ENCODE data around the gene MYCBP2. TPM values are rescaled to one million over a fixed set of nuclear protein-coding genes. Genes with fewer than 3 reads are reported as not detected.

MYCBP2 gene
- total RNA-seq, 1 experiment from 2014 or later = 31.2 TPM

GRCh38 chr13:77105051-77105450 is 221.8 kb downstream of the MYCBP2 start:
- no peak for DNase-seq (ENCODE audit: low read depth)

GRCh38 chr13:77099415-77099814 is 227.5 kb downstream of the MYCBP2 start:
- no peak for DNase-seq (ENCODE audit: low read depth)

- no peak for DNase-seq (ENCODE audit: low read depth)
Observed at GRCh38 chr13:77095288-77095687, 231.6 kb downstream of the MYCBP2 start.

GRCh38 chr13:77094773-77095172 is 232.1 kb downstream of the MYCBP2 start:
- DNase-seq (ENCODE audit: low read depth) = no peak

DNA sequence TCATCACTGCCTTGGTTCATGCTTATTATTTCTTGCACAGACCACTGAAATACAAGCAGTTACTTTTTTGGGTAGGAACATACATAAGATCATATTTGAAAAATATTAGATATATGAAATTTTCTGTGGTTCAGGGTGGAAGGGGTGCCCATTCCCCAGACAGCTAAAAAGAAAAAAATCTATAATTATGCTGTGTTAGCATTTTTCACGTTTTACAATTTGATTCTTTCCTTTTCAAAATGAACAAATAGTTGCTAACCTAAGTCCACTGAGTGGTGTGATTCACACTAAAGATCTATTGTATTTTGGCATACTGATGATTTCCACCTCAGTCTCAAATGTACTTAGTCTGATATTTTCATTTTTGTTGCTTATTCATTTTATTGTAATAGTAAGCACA is 233.2 kb downstream of the MYCBP2 start:
- DNase-seq (ENCODE audit: low read depth) = no peak

GRCh38 chr13:77084755-77085154 is 242.1 kb downstream of the MYCBP2 start:
- DNase-seq (ENCODE audit: low read depth) = no peak

GRCh38 chr13:77079902-77080413 is 246.9 kb downstream of the MYCBP2 start:
- no peak for DNase-seq (ENCODE audit: low read depth)

- DNase-seq (ENCODE audit: low read depth) = no peak
Observed at GRCh38 chr13:77067519-77067918, 259.4 kb downstream of the MYCBP2 start.

GRCh38 chr13:77065461-77066147 is 261.3 kb downstream of the MYCBP2 start:
- DNase-seq (ENCODE audit: low read depth) = no peak

- no peak for DNase-seq (ENCODE audit: low read depth)
Observed at GRCh38 chr13:77062097-77062496, 264.8 kb downstream of the MYCBP2 start.

DNA sequence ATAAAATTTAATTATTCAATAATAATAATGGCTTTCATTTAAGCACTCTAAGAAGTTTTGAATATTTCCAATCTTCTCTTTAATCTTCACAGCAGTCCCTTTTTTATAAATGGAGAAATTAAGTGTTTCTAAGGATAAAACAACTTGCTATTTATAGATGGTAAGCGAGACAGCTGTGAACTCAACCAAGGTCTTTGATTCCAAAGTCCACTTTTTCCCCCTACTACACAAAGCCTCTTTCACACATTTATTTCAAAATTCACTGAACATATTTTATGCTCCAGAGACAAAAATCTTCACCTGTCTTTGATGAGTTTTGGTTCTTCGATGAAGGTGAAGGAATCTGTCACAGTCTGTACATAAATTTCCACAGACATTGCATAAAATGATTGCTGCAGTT is 265.5 kb downstream of the MYCBP2 start:
- no peak for DNase-seq (ENCODE audit: low read depth)

GRCh38 chr13:77056886-77057285 is 270.0 kb downstream of the MYCBP2 start:
- no peak for DNase-seq (ENCODE audit: low read depth)

DNA sequence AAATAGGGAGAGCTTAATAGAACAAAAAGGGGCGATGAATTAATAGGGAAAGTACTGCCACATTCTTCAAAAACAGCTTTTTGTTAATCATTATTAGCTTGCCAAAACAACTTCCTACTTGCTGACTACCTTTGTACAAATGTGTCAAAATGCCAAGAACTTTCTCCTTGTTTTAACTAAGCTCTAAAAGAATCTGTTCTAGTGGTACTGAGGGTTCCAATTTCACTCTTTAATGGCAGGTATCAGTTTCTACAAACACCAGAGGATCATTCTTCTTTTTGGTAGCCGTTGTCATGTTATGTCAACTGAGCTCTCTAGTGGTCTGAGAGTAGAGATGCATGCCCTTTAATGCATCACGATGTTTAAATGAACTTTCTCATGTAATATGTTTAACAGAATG is 270.5 kb downstream of the MYCBP2 start:
- DNase-seq (ENCODE audit: low read depth) = no peak

DNA sequence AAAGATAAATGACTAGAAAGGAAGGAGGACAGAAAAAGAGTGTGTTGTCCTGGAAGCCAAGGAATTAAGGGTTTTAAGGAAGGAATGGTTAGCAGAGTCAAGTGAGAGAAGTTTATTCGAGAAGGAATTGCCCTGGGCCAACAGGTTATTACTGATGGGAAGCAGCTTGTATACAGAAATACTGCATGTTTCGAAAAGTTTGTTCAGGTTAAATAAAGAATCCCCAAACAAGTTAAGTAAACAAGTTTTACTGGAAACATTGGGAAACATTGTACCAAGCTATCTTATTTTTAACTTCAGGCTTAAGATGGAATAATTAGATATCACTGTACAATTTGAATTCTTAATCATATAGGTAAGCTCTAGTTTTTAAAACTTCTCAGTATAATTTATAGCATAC is 271.7 kb downstream of the MYCBP2 start:
- DNase-seq (ENCODE audit: low read depth) = no peak

GRCh38 chr13:77053192-77053591 is 273.7 kb downstream of the MYCBP2 start:
- no peak for DNase-seq (ENCODE audit: low read depth)

GRCh38 chr13:77048681-77049080 is 278.2 kb downstream of the MYCBP2 start:
- DNase-seq (ENCODE audit: low read depth) = no peak

- no peak for DNase-seq (ENCODE audit: low read depth)
Observed at GRCh38 chr13:77047649-77048343, 279.1 kb downstream of the MYCBP2 start.

DNA sequence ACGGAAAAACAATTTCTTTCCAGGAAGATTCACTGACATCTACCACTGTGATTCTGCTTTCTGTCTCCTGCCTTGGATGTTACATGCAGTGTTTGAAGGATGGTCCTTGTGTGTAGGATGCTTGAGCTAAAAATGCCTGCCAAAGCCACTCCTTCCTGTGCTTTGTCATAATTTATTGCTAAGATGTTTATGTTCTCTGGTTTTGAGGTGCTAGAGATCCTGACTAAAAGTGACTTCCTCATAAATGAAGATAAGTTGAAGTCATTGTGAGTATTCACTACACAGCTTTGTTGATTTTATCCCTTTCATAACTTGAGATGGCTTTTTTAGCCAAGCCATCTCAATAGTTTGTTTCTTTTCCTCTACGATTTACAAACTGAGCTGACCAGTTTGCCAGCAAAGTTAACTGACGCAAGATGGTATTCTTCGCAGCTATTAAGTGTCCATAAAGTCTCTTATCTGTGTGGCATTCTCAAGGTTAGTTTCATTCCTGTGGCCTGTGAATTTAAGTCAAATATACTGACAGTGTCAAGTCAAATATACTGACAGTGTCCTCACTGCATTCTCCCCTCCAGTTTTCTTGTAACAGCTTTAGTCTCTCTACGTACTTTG is 284.2 kb downstream of the MYCBP2 start:
- no peak for DNase-seq (ENCODE audit: low read depth)

GRCh38 chr13:77040835-77041234 is 286.1 kb downstream of the MYCBP2 start:
- DNase-seq (ENCODE audit: low read depth) = no peak

- DNase-seq (ENCODE audit: low read depth) = no peak
Observed at GRCh38 chr13:77040076-77040475, 286.8 kb downstream of the MYCBP2 start.

DNA sequence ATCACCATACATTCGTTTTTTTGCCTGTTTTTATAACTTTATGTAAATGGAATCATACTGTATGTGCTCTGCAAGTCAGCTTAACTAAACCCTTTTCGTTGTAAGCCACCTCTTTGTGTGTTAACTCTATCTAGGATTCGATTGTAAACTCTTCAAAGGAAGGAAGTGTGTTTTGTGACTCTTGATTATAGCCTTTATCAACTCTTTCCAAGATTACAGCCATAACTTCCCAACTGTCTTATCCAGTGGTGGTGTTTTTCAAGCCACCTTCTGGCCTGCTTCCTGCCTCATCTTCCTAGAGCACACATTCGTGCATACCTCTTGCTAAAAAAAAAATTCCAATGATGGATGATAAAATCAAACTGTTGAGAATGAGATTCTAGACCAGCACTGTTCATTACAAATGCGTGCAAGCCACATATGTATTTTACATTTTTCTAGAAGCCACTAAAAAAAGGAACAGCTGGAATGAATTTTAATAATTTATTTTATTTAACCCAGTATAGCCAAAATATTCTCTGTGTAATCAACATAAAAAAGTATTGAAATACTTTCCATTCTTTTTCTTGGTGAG is 287.9 kb downstream of the MYCBP2 start:
- no peak for DNase-seq (ENCODE audit: low read depth)

DNA sequence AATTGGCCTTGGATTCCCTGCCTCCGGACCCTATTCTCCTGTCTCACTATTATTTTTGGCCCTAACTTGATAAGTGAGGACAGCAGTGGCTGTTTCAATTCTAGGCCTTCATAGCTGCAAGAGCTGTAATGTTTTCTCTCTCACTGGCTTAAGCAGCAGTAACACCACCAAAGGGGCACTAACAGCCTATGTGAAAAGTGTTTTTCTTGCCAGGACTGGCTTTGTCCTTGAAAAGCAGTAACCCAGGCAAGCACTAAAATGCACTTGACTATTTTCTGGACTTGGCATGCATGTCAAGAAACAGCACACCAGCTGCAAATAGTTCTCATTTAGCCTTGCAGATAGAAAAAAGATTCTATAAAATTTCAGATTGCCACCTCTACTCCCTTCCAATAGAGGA is 290.6 kb downstream of the MYCBP2 start:
- no peak for DNase-seq (ENCODE audit: low read depth)

DNA sequence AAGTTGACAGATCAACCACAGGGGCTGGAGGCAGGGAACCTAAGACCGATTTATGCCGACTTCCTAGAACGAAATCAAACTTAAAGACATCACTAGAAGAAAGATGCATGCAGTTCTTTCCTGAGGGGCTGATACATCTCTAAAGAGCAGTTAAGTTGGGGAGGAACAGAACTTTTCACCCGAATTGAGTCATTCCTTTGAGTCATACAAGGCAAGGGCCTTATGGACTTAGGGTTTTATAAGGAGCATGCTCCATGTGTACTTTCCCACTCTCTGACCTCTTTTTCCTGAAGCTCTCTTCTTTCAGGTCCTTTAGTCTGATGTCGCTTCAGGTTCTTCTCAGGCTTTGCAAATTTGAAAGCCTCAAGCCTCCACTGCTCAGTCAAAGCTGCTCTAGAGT is 292.0 kb downstream of the MYCBP2 start:
- peak; percentile 44 for DNase-seq (ENCODE audit: low read depth)
